ENCODE measurements around the gene IFNL4.
"Not testable (repeated sequence)": the region's sequence is repeated elsewhere in the genome, so short reads cannot be mapped to it uniquely, and the experiment has no call there.

The IFNL4 gene

GRCh38 chr19:39275578-39275977, 26.9 kb upstream of the IFNL4 start:
- TF ChIP-seq SIN3A (IDR thresholded peaks at IDR 0.05; ENCODE audit: borderline replicate concordance, insufficient read depth, low read length) (no peak), TAF1 (IDR thresholded peaks at IDR 0.05; ENCODE audit: borderline replicate concordance, insufficient read depth, low read length) (no peak), POLR2AphosphoS5 (IDR thresholded peaks at IDR 0.05; ENCODE audit: low read depth, low read length) (no peak), FOXP2 (optimal IDR thresholded peaks at IDR 0.05; ENCODE audit: borderline replicate concordance, extremely low read depth, extremely low read length, insufficient read depth) (no peak), REST (IDR thresholded peaks at IDR 0.05; ENCODE audit: insufficient read depth in 1 of 2, low read depth in 2 of 2, low read length in 2 of 2) (no peak)

GRCh38 chr19:39270036-39270871, 21.6 kb upstream of the IFNL4 start:
- TF ChIP-seq POLR2AphosphoS5 (IDR thresholded peaks at IDR 0.05; ENCODE audit: low read depth, low read length) (no peak), REST (IDR thresholded peaks at IDR 0.05; ENCODE audit: insufficient read depth in 1 of 2, low read depth in 2 of 2, low read length in 2 of 2) (no peak), FOXP2 (optimal IDR thresholded peaks at IDR 0.05; ENCODE audit: borderline replicate concordance, extremely low read depth, extremely low read length, insufficient read depth) (no peak), TAF1 (IDR thresholded peaks at IDR 0.05; ENCODE audit: borderline replicate concordance, insufficient read depth, low read length) (no peak), SIN3A (IDR thresholded peaks at IDR 0.05; ENCODE audit: borderline replicate concordance, insufficient read depth, low read length) (no peak)

GRCh38 chr19:39268085-39268484, 19.4 kb upstream of the IFNL4 start, which contains the start of gene IFNL2:
Gene IFNL2, plus strand, starts transcription at chr19:39268396. Its CDS starts 173 bp downstream, at chr19:39268569.
- TF ChIP-seq POLR2AphosphoS5 (IDR thresholded peaks at IDR 0.05; ENCODE audit: low read depth, low read length); FOXP2 (optimal IDR thresholded peaks at IDR 0.05; ENCODE audit: borderline replicate concordance, extremely low read depth, extremely low read length, insufficient read depth); SIN3A (IDR thresholded peaks at IDR 0.05; ENCODE audit: borderline replicate concordance, insufficient read depth, low read length): not testable (repeated sequence)

GRCh38 chr19:39265321-39265916, 16.8 kb upstream of the IFNL4 start:
- TF ChIP-seq TAF1 (IDR thresholded peaks at IDR 0.05; ENCODE audit: borderline replicate concordance, insufficient read depth, low read length) (no peak), POLR2AphosphoS5 (IDR thresholded peaks at IDR 0.05; ENCODE audit: low read depth, low read length) (no peak)

GRCh38 chr19:39264306-39265290, 15.9 kb upstream of the IFNL4 start:
- TF ChIP-seq SIN3A (IDR thresholded peaks at IDR 0.05; ENCODE audit: borderline replicate concordance, insufficient read depth, low read length) = no peak
- no peak for TF ChIP-seq FOXP2 (optimal IDR thresholded peaks at IDR 0.05; ENCODE audit: borderline replicate concordance, extremely low read depth, extremely low read length, insufficient read depth)
- TF ChIP-seq REST (IDR thresholded peaks at IDR 0.05; ENCODE audit: insufficient read depth in 1 of 2, low read depth in 2 of 2, low read length in 2 of 2) = no peak
